GM12873 (cell line): Measurements from ENCODE around the gene MANSC4.

Experiments
- TF ChIP-seq, protein P1 (sequence below): IDR thresholded peaks from 2 replicates; pipeline ENCODE4 v1.5.1; 2012; ENCODE audit warnings: low read depth, mild to moderate bottlenecking, moderate library complexity, low read length, control low read depth; ENCODE audit not compliant: insufficient read depth; ENCODE audit errors: missing control alignments

Gene MANSC4

DNA sequence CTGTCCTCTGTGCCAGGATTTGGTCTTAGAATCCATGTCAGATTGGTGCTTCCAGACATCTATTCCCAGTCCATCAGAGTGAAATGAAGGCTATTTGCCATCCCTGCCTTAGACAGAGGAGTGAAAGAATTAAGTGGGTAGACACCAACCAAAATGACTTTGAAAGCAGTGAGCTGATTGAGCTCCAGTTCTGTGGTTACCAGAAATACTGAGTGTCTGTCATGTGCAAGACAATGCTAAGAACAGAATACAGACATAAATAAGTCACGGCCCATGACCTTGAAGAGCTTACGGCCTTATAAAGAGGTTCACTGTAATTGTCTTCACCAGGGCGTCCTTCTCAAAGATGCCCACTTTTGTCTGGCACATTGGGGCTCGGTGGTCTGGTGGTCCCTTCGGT is 21.6 kb upstream of the MANSC4 start:
- TF ChIP-seq, protein P1, sequence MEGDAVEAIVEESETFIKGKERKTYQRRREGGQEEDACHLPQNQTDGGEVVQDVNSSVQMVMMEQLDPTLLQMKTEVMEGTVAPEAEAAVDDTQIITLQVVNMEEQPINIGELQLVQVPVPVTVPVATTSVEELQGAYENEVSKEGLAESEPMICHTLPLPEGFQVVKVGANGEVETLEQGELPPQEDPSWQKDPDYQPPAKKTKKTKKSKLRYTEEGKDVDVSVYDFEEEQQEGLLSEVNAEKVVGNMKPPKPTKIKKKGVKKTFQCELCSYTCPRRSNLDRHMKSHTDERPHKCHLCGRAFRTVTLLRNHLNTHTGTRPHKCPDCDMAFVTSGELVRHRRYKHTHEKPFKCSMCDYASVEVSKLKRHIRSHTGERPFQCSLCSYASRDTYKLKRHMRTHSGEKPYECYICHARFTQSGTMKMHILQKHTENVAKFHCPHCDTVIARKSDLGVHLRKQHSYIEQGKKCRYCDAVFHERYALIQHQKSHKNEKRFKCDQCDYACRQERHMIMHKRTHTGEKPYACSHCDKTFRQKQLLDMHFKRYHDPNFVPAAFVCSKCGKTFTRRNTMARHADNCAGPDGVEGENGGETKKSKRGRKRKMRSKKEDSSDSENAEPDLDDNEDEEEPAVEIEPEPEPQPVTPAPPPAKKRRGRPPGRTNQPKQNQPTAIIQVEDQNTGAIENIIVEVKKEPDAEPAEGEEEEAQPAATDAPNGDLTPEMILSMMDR, result no peak

DNA sequence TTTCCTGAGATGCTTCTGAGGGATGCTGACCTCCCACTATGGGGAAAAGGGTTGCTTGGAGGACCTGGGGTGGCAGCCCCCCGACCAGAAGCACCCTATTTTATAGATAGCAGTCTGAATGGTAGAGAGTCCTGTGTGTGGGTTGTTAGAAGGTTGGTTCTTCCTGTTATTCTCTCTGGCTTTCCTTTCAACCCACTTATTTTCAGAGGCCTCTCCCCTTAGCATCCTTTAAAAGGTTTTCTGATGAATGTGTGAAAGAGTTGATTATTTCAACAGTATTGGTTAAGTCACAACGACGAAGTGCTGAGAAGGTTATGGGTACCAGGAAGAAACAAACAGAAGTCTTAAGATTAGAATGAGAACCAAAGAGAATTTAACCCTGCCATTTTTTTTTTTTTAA is 20.8 kb upstream of the MANSC4 start:
- TF ChIP-seq, protein P1, result no peak

DNA sequence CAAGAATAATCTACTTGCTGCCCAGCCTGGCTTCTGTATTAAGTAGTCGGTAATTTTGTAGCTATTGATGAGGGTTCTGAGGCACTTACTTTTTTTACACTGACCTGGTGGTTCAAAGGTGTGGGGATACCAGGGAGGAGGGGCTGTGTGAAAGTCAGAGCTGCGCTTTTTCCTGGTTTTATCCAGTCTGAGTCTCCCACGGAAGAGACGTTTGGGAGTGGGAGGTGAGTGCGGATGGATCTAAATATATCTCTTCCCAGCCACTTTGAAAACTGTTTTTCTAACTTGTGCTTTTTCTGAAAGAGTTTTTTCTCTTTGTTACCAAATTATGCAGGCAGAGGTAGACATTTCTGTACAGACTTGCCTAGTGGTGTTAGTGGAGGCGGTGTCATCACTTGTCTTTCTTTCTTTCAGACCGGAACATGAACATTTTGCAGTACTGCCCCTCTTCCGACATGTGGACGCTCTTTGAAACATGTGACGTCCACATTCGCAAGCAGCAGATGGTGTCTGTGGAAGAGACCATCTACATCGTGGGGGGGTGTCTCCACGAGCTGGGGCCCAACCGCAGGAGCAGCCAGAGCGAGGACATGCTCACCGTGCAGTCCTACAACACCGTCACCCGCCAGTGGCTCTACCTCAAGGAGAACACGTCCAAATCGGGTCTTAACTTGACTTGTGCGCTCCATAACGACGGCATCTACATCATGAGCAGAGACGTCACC is 17.4 kb upstream of the MANSC4 start:
- TF ChIP-seq, protein P1, result no peak

DNA sequence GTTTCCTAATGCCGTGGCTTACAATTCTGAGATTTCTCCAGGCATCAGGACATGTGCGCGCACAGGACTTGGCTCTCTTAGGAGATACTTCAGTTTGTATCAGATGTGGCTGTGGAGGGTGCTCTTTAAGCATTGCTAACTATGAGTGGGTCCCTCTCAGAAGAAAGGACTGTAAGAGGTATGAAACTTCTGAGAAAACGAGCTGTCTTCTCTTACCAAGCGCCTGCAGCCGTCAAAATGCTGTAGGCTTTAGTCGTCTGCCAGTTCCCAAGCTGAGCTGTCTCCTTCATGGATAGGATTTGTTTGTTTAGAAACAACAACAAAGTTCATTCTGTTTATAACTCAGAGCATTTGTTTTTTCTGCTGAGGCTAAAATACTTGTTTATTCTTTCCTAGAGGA is 16.1 kb upstream of the MANSC4 start:
- TF ChIP-seq, protein P1, result no peak

DNA sequence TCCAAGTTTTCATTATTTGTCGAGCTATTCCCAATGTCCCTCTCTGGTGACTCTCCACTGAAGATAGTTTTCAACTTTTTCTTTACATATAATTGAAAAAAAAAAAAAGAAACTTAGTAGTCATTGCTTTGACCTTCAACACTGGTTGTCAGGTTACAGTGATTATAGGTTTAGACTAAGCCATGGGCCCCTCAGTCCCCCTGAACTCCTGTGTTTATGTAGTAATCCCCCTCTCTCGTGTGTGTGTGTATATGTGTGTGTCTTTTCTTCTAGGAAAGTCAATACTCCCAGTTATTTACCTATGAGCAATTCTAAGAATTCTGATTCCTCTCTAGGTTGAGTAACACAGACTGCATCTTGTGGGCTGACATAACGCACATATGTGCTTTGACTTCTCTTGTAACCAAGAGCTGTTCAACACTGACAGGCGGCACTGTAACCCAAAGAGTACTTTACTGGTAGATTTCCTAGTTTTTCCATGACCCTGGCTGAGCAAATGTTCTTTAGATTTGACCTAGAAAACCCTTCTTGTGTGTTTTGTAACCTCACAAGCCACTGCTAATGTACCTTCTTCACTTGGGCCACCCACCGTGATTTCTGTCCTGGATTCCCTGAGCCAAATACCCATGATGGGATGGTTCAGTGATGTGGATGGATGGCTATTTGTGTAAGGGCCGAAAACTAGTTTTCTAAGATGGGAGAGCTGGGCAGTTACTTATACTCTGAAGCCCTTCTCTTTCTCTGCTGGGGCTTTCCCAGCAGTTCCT is 15.0 kb upstream of the MANSC4 start:
- TF ChIP-seq, protein P1, result no peak

DNA sequence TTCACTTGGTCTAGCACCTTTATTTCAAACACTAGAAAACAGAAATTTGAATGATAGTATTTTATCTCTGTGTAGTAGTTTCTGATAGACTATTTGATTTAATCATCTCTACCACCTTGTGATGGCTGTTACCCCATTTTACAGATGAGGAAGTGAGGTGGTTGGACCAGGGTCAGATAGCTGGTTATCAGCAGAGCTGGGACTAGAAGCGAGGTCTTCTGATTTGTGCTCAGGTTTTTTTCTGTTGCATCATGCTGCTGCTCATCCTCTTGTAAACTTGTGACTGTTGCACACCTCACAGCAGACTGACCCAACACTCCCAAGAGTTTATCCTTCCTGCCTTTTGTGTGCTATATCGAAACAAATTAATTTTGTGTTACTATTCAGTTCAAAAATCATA is 10.1 kb upstream of the MANSC4 start:
- TF ChIP-seq, protein P1, result no peak

DNA sequence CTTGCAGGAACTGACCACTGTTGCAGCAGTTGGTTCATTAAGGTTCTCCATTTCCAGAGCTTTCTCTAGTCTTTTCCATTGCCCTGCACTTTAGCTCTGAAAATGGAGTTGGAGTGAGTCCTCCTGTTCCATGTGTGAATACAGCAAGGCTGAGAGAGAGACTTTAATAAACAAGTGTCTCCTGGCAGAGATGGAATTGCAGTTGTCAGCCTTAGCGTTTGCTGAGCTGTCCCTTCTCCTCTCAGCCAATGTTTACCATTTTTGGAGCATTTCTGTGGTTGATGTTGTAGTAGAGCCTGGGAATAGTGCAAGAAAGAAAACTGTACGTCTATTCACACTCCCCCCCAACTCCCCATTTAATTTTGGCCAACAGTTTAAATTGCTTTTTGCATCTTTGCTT is 7.5 kb upstream of the MANSC4 start:
- TF ChIP-seq, protein P1, result no peak
